GM21360 (cell line): ENCODE data around the gene SMARCC2.
"Not testable (repeated sequence)": the region's sequence is repeated elsewhere in the genome, so short reads cannot be mapped to it uniquely, and the experiment has no call there.

Source experiments
- ATAC-seq: cut with Tn5 transposase; IDR thresholded peaks from one replicate; pipeline ENCODE4 v1.9.1; 2021; ENCODE audit warnings: mild to moderate bottlenecking, moderate library complexity; ENCODE audit not compliant: unreplicated experiment

SMARCC2 gene

GRCh38 chr12:56126732-56127239 lies 62.5 kb downstream of the SMARCC2 start:
- no peak for ATAC-seq

DNA sequence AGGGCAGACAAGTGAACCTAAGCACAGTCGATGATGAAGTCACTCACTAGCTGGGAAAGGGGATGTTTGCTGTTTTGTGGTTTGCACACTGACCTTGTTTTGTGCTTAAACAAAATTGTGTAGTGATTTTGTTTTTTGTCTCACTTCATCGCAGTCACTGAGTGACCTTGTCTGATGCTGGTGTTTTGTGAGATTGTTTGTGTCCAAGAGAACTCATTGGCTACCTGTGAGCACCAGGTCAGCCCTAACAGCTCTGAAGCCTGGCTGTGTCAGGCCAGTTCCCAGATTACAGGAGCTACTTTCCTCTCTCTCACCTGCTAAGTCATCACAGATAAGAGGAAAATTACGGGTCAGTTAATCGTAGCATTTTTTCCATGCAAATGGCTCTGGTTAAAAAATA lies 65.2 kb downstream of the SMARCC2 start:
- no peak for ATAC-seq

DNA sequence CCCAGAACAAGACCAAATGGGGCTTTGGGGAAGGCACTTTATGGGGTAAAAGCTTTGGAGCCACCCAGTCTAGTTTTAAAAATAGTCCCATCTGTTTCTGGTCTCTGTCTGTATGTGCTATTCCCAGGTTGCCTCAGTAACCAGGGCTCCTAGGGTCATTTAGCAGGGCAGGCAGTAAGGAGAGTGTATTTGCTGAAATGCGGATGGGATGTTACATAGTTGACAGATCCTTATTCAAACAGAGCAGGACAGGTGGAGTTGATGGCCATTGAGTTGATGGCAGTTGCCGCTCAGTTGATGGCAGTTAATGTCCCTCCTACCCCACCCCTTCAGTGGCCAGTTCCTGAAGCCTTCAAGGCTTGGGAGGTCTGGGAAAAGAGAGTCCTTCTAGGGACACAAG lies 66.6 kb downstream of the SMARCC2 start:
- no peak for ATAC-seq

GRCh38 chr12:56121204-56121870 lies 67.9 kb downstream of the SMARCC2 start:
- no peak for ATAC-seq

- ATAC-seq: no peak
Measured at GRCh38 chr12:56120158-56120846, 69.0 kb downstream of the SMARCC2 start.

DNA sequence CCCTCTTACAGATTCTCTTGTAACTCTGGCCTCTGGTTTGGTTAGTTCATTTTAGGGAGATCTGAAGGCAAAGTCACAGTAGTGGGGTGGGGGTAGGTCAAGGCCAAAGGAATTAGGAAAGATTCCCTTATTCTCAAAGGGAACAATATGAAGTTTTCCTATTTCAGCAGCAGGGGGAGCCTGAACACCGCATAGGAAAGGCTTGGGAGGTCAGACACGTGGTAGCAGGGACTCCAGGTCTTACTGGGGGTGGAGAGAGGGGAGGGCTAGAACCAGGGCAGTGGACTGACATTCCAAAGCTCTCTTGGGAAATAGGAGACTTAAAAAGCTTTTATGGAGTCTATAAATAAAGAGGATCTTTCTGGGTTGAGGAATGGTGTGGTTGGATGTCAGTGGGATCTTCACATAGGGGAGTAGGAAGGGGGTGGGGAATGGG lies 69.9 kb downstream of the SMARCC2 start:
- ATAC-seq: no peak

DNA sequence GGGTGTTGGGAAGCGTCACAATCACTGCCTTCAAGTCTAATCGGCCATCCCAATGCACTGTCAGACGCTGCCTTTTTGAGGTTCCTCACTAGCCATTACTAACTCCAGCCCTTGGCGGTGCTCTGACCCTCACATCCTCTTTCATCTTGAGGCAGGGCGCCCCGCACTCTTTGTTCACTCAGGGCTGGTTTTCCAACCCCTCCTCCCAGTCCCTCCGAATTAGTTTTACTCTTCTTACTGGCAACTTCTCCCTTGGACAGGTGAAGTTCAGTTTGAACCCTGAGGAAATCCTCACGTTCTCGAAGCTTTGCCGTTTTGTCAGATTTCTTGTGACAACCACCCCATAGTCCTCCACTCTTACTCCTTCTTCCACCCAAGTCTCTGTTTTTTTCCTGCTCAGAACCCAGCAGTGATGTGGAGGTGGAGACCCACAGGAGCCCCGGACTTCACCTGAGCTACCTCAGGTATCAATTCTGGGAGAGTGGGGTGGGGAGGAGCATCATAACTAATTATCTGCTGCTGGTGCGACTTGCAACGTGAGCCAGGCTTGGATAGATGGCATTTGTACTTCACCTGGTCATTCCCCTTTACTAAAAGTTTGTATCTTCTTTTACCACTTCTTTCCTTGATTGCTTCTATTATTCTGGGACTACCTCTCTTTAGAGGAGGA lies 70.5 kb downstream of the SMARCC2 start:
- ATAC-seq: no peak

- ATAC-seq: peak; percentile 85
Measured at GRCh38 chr12:56117778-56118687, 71.2 kb downstream of the SMARCC2 start, which contains the start of gene ZC3H10. ZC3H10 (plus strand) TSS chr12:56118266; CDS start chr12:56120563, 2,297 bp downstream.

GRCh38 chr12:56117082-56117706 lies 72.1 kb downstream of the SMARCC2 start:
- not testable (repeated sequence) for ATAC-seq

GRCh38 chr12:56116267-56117081 lies 72.8 kb downstream of the SMARCC2 start, which contains the start of gene RPL41:
RPL41 (plus strand) TSS chr12:56116633.
- peak; percentile 39 for ATAC-seq

GRCh38 chr12:56115329-56115728 lies 74.0 kb downstream of the SMARCC2 start:
- ATAC-seq: no peak

GRCh38 chr12:56114084-56114483 lies 75.2 kb downstream of the SMARCC2 start:
- no peak for ATAC-seq
